ENCODE data around the gene VSTM2L.

The VSTM2L gene

GRCh38 chr20:37899105-37900045, 3.6 kb upstream of the VSTM2L start:
- DNase-seq (ENCODE audit: low read depth in 2 of 2) = no peak

- no peak for DNase-seq (ENCODE audit: low read depth in 2 of 2)
Measured at GRCh38 chr20:37901240-37901639, 1.7 kb upstream of the VSTM2L start.

- no peak for DNase-seq (ENCODE audit: low read depth in 2 of 2)
Measured at GRCh38 chr20:37901654-37902503, 1.0 kb upstream of the VSTM2L start.

DNA sequence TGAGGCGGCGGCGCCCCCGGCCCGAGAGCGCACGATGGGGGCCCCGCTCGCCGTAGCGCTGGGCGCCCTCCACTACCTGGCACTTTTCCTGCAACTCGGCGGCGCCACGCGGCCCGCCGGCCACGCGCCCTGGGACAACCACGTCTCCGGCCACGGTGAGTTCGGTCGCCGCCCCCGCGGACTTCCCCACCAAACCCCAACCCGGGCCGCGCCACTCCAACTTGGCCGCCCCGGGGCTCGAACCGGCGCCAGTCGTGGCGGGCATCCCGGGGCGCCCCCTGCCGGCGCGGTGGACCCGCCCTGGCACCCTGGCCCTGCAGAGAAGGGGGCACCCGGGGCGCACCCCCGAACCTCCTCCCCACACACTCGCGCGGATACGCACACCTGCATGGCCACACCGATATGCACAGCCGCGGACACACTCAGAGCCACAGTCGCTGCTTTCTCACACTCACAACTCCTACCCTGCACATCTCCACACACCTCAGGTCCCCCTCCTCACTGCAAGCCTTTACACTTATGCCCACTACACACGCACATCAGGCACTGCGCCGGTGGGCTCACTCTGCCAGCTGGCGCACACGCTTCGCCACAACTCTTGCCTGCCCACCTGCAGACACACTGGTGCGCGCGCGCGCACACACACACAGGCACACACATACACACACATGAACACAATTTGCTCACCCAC, 535 bp downstream of the VSTM2L start:
- DNase-seq (ENCODE audit: low read depth in 2 of 2) = no peak

DNA sequence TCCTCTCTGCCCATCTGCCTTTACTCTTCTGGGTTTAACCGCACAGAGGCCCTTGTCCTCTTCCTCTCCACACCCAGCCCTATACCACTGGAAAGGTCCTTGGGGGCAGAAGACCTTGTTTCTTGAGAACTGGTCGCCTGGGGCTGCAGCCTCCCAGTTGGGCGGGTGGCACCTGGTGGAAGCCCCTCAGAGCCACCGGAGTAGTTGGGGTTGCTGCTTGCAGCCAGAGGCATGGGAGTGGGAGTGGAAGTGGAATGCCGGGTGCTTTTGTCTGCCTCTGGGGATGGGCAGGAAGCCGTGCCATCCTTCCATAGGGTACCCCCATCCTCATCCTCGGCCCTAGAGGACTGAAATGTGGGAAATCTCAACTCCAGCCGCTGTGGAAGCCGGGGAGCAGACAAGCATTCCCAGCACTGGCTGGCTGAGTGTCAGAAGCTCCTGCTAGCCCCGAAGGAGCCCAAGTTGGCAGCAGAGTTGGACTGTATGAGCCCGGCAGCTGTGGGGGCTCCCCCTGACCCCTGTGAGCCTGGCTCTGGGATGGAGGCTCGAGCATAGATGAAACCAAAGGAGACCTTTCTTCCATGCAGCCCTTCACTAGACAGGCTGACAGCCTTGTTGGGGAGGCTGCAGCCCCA, 1.2 kb downstream of the VSTM2L start:
- DNase-seq (ENCODE audit: low read depth in 2 of 2) = no peak

DNA sequence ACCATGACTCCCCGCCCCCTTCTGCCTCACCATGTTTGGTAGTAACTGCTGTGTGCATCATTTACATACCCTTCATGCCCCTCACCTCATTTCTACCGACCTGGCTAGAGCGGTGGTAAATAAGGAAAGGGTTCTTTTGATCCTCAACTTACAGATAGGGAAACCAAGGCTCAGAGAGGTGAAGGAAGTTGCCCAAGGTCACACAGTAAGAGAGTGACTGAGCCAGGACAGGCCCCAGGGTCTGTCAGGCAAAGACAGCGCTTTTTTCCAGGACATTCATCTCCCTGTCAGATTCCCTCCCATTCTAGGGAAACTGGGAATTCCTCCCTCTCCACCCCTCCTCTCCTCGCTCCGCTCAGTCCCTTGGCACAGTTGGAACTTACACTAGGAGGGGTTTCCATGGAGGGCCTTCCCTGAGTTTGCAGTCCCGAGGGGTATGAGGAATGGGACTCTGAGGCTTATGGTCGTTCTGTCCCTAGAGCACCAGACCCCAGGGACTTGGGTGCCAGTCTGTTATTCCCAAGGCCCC, 2.0 kb downstream of the VSTM2L start:
- no peak for DNase-seq (ENCODE audit: low read depth in 2 of 2)

DNA sequence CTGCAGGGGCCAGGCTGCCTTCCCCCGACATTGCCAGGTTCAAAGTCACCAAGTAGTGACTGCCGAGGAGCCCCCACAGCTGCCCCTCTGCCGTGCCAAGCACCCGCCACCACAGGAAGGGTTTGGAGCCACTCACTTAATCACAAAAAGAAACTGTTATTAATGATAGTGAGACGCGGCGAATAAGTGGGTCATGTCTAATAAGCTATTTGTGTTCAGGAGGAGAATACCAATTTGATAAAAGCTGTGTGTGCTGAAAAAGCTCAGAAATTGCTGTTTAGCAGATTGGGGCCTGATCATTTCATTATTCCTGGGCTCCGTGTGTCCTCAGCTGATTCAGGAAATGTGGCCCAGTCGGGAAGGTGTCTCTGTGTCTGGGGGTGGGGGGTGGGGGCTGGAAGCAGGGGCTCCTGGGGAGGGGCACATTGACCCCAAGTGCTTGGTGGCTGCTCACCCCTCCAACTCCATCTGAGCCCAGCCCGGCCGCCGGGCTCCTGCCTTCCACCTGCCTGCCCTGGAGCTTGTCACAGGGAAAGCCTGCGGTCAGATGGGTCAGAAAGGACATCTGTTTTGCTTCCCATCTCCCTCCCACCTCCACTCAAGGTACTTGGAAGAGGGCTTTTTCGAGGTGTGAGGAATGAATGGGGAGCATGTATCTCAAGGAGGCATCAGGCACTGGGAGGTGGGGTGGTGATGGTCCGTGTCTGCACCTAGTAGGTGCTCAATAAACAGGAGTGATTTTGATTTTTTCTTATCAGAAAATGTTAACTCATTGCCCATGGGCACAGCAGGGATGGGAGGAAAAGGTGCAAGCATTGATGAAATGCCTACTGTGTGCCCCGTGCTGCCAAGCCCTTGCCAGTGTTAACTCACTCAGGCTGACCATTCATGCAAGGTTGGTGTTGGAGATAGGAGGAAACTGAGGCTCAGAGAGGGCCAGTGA, 3.0 kb downstream of the VSTM2L start:
- no peak for DNase-seq (ENCODE audit: low read depth in 2 of 2)

DNA sequence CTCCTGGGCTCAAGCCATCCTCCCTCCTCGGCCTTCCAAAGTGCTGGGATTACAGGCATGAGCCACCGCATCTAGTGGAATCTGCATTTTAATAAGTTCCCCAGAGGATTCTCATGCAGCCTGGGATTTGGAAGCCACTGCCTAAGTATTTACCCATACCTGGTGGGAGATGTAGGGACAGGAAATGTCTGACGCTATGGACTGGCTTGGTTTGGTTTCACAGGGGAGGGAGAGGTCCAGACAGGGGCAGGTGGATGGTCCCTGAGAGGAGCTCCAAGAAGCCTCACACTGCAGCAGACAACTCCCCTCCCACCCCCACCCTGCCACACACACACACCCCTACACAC, 4.4 kb downstream of the VSTM2L start:
- no peak for DNase-seq (ENCODE audit: low read depth in 2 of 2)

DNA sequence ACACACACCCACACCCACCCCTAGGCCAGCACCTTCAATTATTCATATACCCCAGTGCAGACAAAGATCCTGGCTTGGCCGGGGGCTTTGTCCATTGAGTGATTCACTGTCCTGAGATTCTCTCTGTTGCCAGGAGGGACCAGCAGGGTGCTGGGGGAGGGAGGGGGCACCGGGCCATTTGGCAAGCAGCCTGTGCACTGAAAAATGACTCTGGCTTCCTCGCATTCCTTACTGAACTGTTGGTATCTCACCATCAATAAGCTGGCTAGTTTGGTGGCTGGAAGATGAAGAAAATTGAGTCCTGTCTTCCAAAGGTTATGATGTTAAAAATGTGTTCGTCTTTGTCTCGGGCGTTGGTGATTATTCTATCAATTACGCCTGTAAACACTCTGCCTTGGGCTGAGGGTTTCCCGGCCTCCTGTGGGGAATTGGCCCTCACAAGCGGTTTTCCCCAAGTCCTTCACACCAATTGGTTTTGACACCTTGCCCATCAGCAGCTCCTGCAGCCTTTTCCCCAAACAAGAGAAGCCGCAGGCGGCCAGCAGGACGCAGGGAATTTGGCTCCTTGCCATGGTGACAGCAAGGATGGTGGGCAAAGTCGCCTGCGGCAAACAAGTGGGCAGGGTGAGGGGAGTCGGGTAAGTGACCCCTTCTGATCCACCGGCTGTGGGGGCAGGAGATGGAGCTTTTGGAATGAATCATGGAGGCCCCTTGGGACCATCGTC, 4.9 kb downstream of the VSTM2L start:
- DNase-seq (ENCODE audit: low read depth in 2 of 2) = no peak

GRCh38 chr20:37911261-37911660, 8.3 kb downstream of the VSTM2L start:
- DNase-seq (ENCODE audit: low read depth in 2 of 2) = no peak

DNA sequence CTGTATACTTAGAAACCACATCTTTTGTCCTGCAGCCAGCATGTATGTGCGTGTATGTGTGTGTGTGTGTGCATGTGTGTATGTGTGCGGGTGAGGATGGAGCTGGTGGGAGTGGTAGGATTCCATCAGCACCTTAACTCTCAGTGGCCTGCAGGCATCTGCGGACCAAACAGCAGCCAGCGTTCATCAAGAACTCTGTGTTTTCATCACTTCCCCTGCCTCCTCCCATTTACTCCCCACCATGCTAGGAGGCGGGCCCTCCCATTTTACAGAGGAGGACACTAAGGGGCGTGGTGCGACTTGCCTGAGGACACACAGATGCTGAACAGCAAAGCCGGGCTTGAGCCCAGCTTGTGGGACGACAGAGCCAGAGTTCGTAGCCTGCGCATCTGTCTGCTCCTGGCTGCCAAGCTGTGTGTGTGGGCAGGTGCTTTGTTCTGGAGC, 8.9 kb downstream of the VSTM2L start:
- no peak for DNase-seq (ENCODE audit: low read depth in 2 of 2)

GRCh38 chr20:37912874-37913273, 9.9 kb downstream of the VSTM2L start:
- no peak for DNase-seq (ENCODE audit: low read depth in 2 of 2)

DNA sequence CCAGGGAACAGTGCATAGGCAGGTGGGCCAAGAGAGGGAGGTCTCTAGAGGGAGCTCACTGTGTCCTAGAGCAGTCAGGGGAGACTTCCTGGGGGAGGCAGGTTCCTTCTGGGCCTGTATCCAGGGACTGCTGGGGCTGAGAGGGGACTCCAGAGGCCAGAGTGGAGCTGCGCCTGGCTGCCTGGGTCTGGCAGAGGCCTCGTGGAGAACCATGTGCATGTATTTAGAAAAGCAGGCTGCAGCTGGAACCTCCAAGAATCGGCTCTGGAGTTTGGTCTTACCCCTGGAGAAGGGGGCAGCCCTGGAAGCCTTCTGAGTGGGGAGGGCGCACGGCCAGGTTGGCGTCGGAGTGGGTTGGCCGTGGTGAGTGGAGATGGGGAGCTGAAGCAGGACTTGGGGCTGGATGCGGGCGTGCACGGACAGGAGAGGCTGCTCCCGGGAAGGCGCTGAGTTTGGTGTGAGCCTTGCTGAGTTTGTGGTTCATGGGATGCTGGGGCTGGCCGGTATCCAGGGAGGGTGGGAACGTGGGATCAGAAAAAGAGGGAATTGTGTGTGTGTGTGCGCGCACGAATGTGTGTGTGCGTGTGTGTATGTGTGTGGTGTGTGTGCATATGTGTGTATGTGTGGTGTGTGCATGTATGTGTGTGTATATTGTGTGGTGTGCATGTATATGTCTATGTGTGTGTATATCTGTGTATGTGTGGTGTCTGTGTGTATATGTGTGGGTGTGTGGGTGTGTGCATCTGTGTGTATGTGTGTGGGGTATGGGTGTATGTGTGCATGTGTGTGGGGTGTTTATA, 10.8 kb downstream of the VSTM2L start:
- DNase-seq (ENCODE audit: low read depth in 2 of 2) = no peak

DNA sequence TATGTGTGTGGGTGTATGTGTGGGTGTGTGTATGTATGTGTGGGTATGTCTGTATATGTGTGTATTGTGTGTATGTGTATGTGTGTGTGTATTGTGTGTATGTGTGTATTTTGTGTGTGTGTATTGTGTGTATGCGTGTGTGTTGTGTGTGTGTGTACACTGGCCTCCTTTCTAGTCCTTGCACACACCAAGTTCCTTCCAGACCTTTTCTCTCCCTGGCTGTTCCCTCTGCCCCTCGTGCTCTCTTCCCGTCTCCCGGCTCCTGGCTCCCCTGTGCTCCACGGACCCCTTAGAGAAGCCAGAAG, 11.4 kb downstream of the VSTM2L start:
- no peak for DNase-seq (ENCODE audit: low read depth in 2 of 2)

GRCh38 chr20:37914672-37915433, 11.9 kb downstream of the VSTM2L start:
- DNase-seq (ENCODE audit: low read depth in 2 of 2) = no peak

GRCh38 chr20:37915434-37915787, 12.5 kb downstream of the VSTM2L start:
- DNase-seq (ENCODE audit: low read depth in 2 of 2) = no peak

DNA sequence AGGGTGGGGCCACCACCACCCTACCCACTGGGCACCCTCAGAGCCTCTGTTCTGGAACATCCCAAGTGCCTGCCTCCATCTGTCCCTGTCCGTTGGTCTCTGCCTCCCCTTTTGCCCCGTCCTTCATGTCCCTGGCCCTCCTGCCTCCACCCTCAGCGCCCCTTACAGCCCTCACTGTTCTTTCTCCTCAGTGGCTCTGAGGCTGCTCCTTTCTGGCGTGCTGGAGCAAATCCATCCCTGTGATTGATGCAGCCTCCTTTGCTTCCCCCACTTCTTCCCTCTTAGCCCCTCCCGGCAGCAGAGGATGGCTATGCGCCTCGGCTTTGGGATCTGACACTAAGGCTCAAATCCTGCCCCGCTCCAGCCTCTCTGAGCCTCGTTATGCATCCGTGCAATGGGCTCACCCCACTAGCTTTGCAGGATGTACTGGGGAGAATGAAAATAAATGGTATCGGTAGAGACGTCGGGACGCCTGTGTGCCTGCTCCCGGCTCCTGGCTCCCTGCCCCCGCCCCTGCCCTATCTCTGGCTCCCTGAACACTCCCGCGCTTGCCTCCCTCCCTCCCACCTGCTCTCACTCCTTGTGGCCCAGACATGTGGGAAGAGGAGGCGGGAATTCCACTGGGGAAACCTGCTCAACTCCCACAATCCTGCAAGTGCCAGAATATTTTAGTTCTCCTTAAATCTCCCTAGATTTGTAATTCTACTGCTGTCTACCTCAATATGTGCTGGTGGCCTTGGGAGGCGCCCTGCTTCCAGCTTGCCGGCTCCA, 13.1 kb downstream of the VSTM2L start:
- no peak for DNase-seq (ENCODE audit: low read depth in 2 of 2)

GRCh38 chr20:37917461-37917860, 14.5 kb downstream of the VSTM2L start:
- no peak for DNase-seq (ENCODE audit: low read depth in 2 of 2)

All from stimulated activated CD4-positive, alpha-beta T cell treated with anti-CD3 and anti-CD28 coated beads, Interleukin-4, amount 100 ng/mL, for 48 hours (primary cell).